Left ventricle myocardium inferior (tissue), 1 donor: ENCODE results near the gene DCLK2. TPM values are rescaled to one million over a fixed set of nuclear protein-coding genes. Genes with fewer than 3 reads are reported as not detected.

Experiments
- DNase-seq: peaks from one replicate; pipeline ENCODE4 v3.0.0-alpha.2; 2020
- H3K27ac ChIP-seq: fragments of 200-600 bp; replicated peaks from 2 replicates; pipeline ENCODE4 v1.8.0; 2021
- H3K27me3 ChIP-seq: fragments of 200-600 bp; 2 replicates; pipeline ENCODE4 v1.8.0; 2021; ENCODE audit warnings: low read depth
- H3K36me3 ChIP-seq: fragments of 200-600 bp; 2 replicates; pipeline ENCODE4 v1.8.0; 2021
- H3K4me1 ChIP-seq: fragments of 200-600 bp; 2 replicates; pipeline ENCODE4 v1.8.0; 2021
- H3K4me3 ChIP-seq: fragments of 200-600 bp; 2 replicates; pipeline ENCODE4 v1.8.0; 2021; ENCODE audit warnings: mild to moderate bottlenecking, moderate library complexity
- H3K9me3 ChIP-seq: fragments of 200-600 bp; replicated peaks from 2 replicates; pipeline ENCODE4 v1.8.0; 2021
- intact Hi-C: fragments of 100-400 bp; cut with micrococcal nuclease; formaldehyde crosslinking; loops from one replicate; pipeline ENCODE4 v1.11.0; 2022
- total RNA-seq: library from RNA; stranded (reverse); fragmentation: NEBNext Ultra II Directional; extraction: Animal tissue kit (Norgen Biotek cat#: 25700); gene quantifications from one replicate; pipeline ENCODE4 v1.2.1, GENCODE V29; 2021
- TF ChIP-seq, protein P1 (sequence below): fragments of 200-600 bp; IDR thresholded peaks from 2 replicates; pipeline ENCODE4 v1.8.0; 2021; ENCODE audit warnings: antibody characterized with exemption, mild to moderate bottlenecking, borderline replicate concordance
- donor health status: DM: no; HTN: yes; CAD: no; lungs with severe emphysema.

DCLK2 gene
- total RNA-seq, 1 donor from 2014 or later: 21.9 TPM

GRCh38 chr4:150047546-150047945 is 30.7 kb upstream of the DCLK2 start:
- H3K27me3 ChIP-seq: no peaks in the 10 kb centered on the region
- TF ChIP-seq, protein P1, sequence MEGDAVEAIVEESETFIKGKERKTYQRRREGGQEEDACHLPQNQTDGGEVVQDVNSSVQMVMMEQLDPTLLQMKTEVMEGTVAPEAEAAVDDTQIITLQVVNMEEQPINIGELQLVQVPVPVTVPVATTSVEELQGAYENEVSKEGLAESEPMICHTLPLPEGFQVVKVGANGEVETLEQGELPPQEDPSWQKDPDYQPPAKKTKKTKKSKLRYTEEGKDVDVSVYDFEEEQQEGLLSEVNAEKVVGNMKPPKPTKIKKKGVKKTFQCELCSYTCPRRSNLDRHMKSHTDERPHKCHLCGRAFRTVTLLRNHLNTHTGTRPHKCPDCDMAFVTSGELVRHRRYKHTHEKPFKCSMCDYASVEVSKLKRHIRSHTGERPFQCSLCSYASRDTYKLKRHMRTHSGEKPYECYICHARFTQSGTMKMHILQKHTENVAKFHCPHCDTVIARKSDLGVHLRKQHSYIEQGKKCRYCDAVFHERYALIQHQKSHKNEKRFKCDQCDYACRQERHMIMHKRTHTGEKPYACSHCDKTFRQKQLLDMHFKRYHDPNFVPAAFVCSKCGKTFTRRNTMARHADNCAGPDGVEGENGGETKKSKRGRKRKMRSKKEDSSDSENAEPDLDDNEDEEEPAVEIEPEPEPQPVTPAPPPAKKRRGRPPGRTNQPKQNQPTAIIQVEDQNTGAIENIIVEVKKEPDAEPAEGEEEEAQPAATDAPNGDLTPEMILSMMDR: no peak
- no peaks in the 10 kb centered on the region for H3K9me3 ChIP-seq
- no peak overlapping the region for H3K4me3 ChIP-seq
- H3K36me3 ChIP-seq: no peaks in the 10 kb centered on the region
- peaks cover 5% of the 10 kb centered on the region for H3K4me1 ChIP-seq
- no peak overlapping the region for H3K27ac ChIP-seq
- intact Hi-C loops: no loop called here
- no peak for DNase-seq

- no peaks in the 10 kb centered on the region for H3K36me3 ChIP-seq
- no peaks in the 10 kb centered on the region for H3K27me3 ChIP-seq
- no peak for DNase-seq
- H3K9me3 ChIP-seq: no peaks in the 10 kb centered on the region
- intact Hi-C loops: no loop called here
- peaks cover 5% of the 10 kb centered on the region for H3K4me1 ChIP-seq
- no peak overlapping the region for H3K27ac ChIP-seq
- TF ChIP-seq, protein P1: no peak
- no peak overlapping the region for H3K4me3 ChIP-seq
These were observed 28.6 kb upstream of the DCLK2 start for GRCh38 chr4:150049682-150050081.

DNA sequence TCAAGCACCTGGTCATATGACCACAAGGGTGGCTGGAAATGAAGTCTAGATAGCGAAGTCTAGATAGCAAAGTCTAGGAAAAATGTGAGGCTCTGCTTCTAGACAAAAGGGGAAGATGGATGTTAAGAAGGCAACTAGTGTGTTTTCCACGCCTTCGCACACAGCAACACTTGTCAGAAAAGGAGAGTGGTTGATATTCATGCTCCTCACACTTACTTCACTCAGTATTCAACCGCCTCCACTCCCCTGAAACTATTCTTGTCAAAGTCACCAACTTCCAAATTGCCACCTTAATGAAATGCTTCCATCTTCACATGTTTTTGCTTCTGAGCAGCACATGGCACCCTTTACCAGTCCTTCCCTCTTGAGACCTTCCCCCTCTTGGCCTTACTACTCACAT is 27.7 kb upstream of the DCLK2 start:
- no peak overlapping the region for H3K27ac ChIP-seq
- TF ChIP-seq, protein P1: no peak

DNA sequence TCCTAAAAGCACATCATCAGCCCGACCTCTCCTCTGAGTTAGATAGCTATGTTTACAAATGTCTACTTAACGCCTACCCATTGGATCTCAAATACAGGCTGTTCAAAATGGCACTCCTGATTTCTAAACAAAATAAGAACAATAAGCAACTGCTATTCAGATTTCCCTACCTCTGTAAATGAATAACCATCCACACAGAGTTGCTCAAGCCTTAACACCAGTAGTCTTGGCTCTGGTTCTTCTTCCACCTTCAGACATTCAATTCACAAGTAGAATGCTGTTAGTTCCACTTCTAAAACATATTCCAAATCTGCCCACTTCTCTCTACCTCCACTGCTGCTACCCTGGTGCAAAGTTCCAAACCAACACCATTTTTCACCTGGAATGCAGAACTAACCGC is 27.1 kb upstream of the DCLK2 start:
- no peaks in the 10 kb centered on the region for H3K9me3 ChIP-seq
- intact Hi-C loops: no loop called here
- TF ChIP-seq, protein P1: no peak
- no peak overlapping the region for H3K4me3 ChIP-seq
- DNase-seq: no peak
- peaks cover 5% of the 10 kb centered on the region for H3K4me1 ChIP-seq
- no peak overlapping the region for H3K27ac ChIP-seq
- H3K27me3 ChIP-seq: no peaks in the 10 kb centered on the region
- H3K36me3 ChIP-seq: no peaks in the 10 kb centered on the region

More for the DNA sequence above, 27.7 kb upstream of the DCLK2 start:
- intact Hi-C loops: no loop called here
- H3K4me1 ChIP-seq: peaks cover 5% of the 10 kb centered on the region
- no peak for DNase-seq
- H3K9me3 ChIP-seq: no peaks in the 10 kb centered on the region
- H3K36me3 ChIP-seq: no peaks in the 10 kb centered on the region
- H3K27me3 ChIP-seq: no peaks in the 10 kb centered on the region
- H3K4me3 ChIP-seq: no peak overlapping the region

DNA sequence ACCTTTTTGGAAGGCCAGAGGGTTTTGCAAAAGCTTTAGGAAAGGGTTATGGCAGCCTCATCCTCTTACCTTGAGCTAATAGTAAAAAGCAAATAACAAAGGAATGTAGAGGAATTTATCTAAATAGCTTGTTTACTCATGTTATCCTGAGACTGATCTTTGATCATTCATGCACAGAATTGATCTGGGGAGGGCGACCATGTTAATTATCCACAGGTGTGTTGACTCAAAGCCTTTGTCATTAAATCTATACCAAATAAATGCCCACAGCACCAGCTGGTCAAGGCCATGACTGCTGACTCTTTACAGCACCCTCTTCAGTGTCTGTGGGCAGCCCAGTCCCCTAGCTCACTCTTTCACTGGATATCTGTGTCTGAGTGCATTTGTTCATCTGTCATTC is 22.8 kb upstream of the DCLK2 start:
- H3K27ac ChIP-seq: no peak overlapping the region
- TF ChIP-seq, protein P1: no peak
- H3K9me3 ChIP-seq: peaks cover 2% of the 10 kb centered on the region
- intact Hi-C loops: no loop called here
- no peak for DNase-seq
- no peak overlapping the region for H3K4me3 ChIP-seq
- no peaks in the 10 kb centered on the region for H3K36me3 ChIP-seq
- no peaks in the 10 kb centered on the region for H3K4me1 ChIP-seq
- H3K27me3 ChIP-seq: no peaks in the 10 kb centered on the region

DNA sequence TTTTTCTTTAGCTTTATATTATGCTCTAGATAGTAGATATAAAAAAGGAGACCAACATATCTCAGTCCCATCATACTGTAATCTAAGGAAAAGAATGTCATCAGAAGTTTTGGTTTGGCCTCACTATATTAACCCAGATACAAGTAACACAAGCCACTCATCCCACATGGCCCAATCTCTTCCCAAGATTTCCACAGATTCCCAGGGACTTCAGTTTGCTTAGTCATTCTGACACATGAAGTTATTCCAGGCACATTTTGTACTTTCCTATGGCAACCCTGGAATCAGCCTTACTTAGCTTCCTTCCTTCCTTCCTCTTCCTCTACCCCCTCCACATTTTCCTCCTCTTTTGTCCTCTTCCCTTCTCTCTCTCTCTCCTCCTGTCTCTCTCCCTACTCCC is 21.7 kb upstream of the DCLK2 start:
- no peak overlapping the region for H3K4me3 ChIP-seq
- no peaks in the 10 kb centered on the region for H3K36me3 ChIP-seq
- DNase-seq: no peak
- H3K4me1 ChIP-seq: no peaks in the 10 kb centered on the region
- peaks cover 3% of the 10 kb centered on the region for H3K9me3 ChIP-seq
- intact Hi-C loops: no loop called here
- no peaks in the 10 kb centered on the region for H3K27me3 ChIP-seq
- no peak overlapping the region for H3K27ac ChIP-seq
- TF ChIP-seq, protein P1: no peak
